IMR-90 (cell line): ENCODE measurements around the gene FCHSD2. TPM values are rescaled to one million over a fixed set of nuclear protein-coding genes. Genes with fewer than 3 reads are reported as not detected.

Source experiments
- ATAC-seq: fragments of 200-7000 bp; cut with Tn5 transposase; 2 replicates; pipeline ENCODE4 v1.9.1; 2020; ENCODE audit warnings: low read depth, mild to moderate bottlenecking, moderate library complexity
- BruUV-seq: library from RNA; stranded (reverse); fragments of 400-500 nt; replicated peaks from 2 replicates; lab custom pipeline; 2021; lab: Mats Ljungman, UMichigan
- CTCF ChIA-PET: fragments of 300-600 bp; formaldehyde crosslinking; extraction: SDS; loops from one replicate; lab custom pipeline; 2021; ENCODE audit warnings: antibody characterized with exemption; lab: Yijun Ruan, JAX
- POLR2A ChIA-PET: fragments of 300-600 bp; sonication (Branson Sonifier 250); formaldehyde crosslinking; loops from one replicate; lab custom pipeline; 2022; ENCODE audit warnings: antibody characterized with exemption; ENCODE audit not compliant: unreplicated experiment; lab: Charles Lee
- DNase-seq: peaks from one replicate; pipeline ENCODE4 v3.0.0; 2013
- H2AFZ ChIP-seq: replicated peaks from 2 replicates; pipeline ENCODE3; 2013; ENCODE audit warnings: low read length, mild to moderate bottlenecking; ENCODE audit not compliant: poor library complexity
- H2AK5ac ChIP-seq: 2 replicates; pipeline ENCODE4 v1.6.1; 2013; ENCODE audit warnings: low read depth, low read length, inconsistent platforms
- H2AK9ac ChIP-seq: replicated peaks from 2 replicates; pipeline ENCODE3; 2013; ENCODE audit warnings: mild to moderate bottlenecking, low read depth, low read length, moderate library complexity; ENCODE audit not compliant: poor library complexity
- H2BK120ac ChIP-seq: 2 replicates; pipeline ENCODE4 v1.6.1; 2013; ENCODE audit warnings: low read depth, low read length, inconsistent platforms
- H2BK15ac ChIP-seq: 3 replicates; pipeline ENCODE4 v1.6.1; 2013; ENCODE audit warnings: low read depth, low read length, inconsistent platforms
- H2BK20ac ChIP-seq: 2 replicates; pipeline ENCODE4 v1.6.1; 2013; ENCODE audit warnings: low read depth, mild to moderate bottlenecking, inconsistent platforms, low read length, moderate library complexity
- H2BK5ac ChIP-seq: 2 replicates; pipeline ENCODE4 v1.6.1; 2013; ENCODE audit warnings: mild to moderate bottlenecking, low read depth, low read length, inconsistent platforms; ENCODE audit not compliant: poor library complexity, severe bottlenecking
- H3K14ac ChIP-seq: replicated peaks from 2 replicates; pipeline ENCODE4 v1.6.1; 2013; ENCODE audit warnings: low read depth, low read length, inconsistent platforms
- H3K18ac ChIP-seq: 2 replicates; pipeline ENCODE4 v1.6.1; 2013; ENCODE audit warnings: low read depth, low read length, control low read depth
- H3K23ac ChIP-seq: 2 replicates; pipeline ENCODE4 v1.6.1; 2013; ENCODE audit warnings: low read depth, low read length, inconsistent platforms
- H3K27ac ChIP-seq: 2 replicates; pipeline ENCODE4 v1.5.1; 2013; ENCODE audit warnings: mild to moderate bottlenecking, control low read depth, low read length; ENCODE audit not compliant: insufficient read depth
- H3K27me3 ChIP-seq: 2 replicates; pipeline ENCODE4 v1.6.1; 2013; ENCODE audit warnings: low read length; ENCODE audit not compliant: control insufficient read depth, insufficient read depth
- H3K36me3 ChIP-seq: 2 replicates; pipeline ENCODE4 v1.6.1; 2013; ENCODE audit warnings: low read length, mixed read lengths; ENCODE audit not compliant: control insufficient read depth, insufficient read depth
- H3K4ac ChIP-seq: 2 replicates; pipeline ENCODE4 v1.6.1; 2013; ENCODE audit warnings: low read depth, low read length, inconsistent platforms
- H3K4me1 ChIP-seq: 2 replicates; pipeline ENCODE4 v1.6.1; 2013; ENCODE audit warnings: low read length, mixed read lengths; ENCODE audit not compliant: control insufficient read depth, insufficient read depth
- H3K4me2 ChIP-seq: 2 replicates; pipeline ENCODE4 v1.6.1; 2013; ENCODE audit warnings: low read depth, mild to moderate bottlenecking, control low read depth, low read length, moderate library complexity
- H3K4me3 ChIP-seq: 2 replicates; pipeline ENCODE4 v1.5.1; 2013; ENCODE audit warnings: low read depth, mild to moderate bottlenecking, control low read depth, low read length, moderate library complexity; ENCODE audit not compliant: insufficient read depth
- H3K56ac ChIP-seq: 2 replicates; pipeline ENCODE4 v1.6.1; 2013; ENCODE audit warnings: low read length, inconsistent platforms; ENCODE audit not compliant: insufficient read depth; ENCODE audit errors: extremely low read depth
- H3K79me1 ChIP-seq, 2 experiments: 2 replicates each; pipeline ENCODE4 v1.6.1; 2013; ENCODE audit warnings: low read length in 2 of 2, inconsistent platforms in 1 of 2, low read depth in 1 of 2
- H3K9ac ChIP-seq: 2 replicates; pipeline ENCODE4 v1.6.1; 2013; ENCODE audit warnings: low read depth, low read length, control low read depth
- H3K9me1 ChIP-seq: 2 replicates; pipeline ENCODE4 v1.6.1; 2013; ENCODE audit warnings: low read length, inconsistent platforms; ENCODE audit not compliant: insufficient read depth
- H3K9me3 ChIP-seq: 2 replicates; pipeline ENCODE4 v1.6.1; 2013; ENCODE audit warnings: low read length; ENCODE audit not compliant: control insufficient read depth, insufficient read depth
- H4K20me1 ChIP-seq: 2 replicates; pipeline ENCODE4 v1.6.1; 2013; ENCODE audit warnings: low read length, inconsistent platforms; ENCODE audit not compliant: insufficient read depth
- H4K5ac ChIP-seq: 2 replicates; pipeline ENCODE4 v1.6.1; 2013; ENCODE audit warnings: mild to moderate bottlenecking, low read depth, low read length, control low read depth
- H4K8ac ChIP-seq, 2 experiments: 2 replicates each; pipeline ENCODE4 v1.6.1; 2013; ENCODE audit warnings: low read depth in 2 of 2, low read length in 2 of 2, control low read depth in 1 of 2, inconsistent platforms in 1 of 2
- H4K91ac ChIP-seq: 2 replicates; pipeline ENCODE4 v1.6.1; 2013; ENCODE audit warnings: low read depth, low read length, inconsistent platforms; ENCODE audit not compliant: insufficient read depth
- BHLHE40 ChIP-seq: fragments of 150-350 bp; IDR thresholded peaks from 2 replicates; pipeline ENCODE4 v1.6.1; 2016; ENCODE audit warnings: mild to moderate bottlenecking, low read depth, low read length
- FOS ChIP-seq: fragments of 150-350 bp; IDR thresholded peaks from 2 replicates; pipeline ENCODE4 v1.6.1; 2016; ENCODE audit warnings: low read depth, low read length
- MAFK ChIP-seq: IDR thresholded peaks from 2 replicates; pipeline ENCODE4 v1.6.1; 2012; ENCODE audit warnings: low read depth, low read length, improper control_type of control experiment
- MAZ ChIP-seq: IDR thresholded peaks from 2 replicates; pipeline ENCODE4 v1.6.1; 2012; ENCODE audit warnings: low read depth, mild to moderate bottlenecking, low read length, improper control_type of control experiment, moderate library complexity, borderline replicate concordance
- MXI1 ChIP-seq: IDR thresholded peaks from 2 replicates; pipeline ENCODE4 v1.6.1; 2012; ENCODE audit warnings: low read depth, mild to moderate bottlenecking, low read length, moderate library complexity, borderline replicate concordance
- NFE2L2 ChIP-seq: fragments of 150-350 bp; IDR thresholded peaks from 2 replicates; pipeline ENCODE4 v1.6.1; 2016; ENCODE audit warnings: low read depth, mild to moderate bottlenecking, low read length
- SMC3 ChIP-seq: fragments of 150-350 bp; IDR thresholded peaks from 2 replicates; pipeline ENCODE4 v1.6.1; 2016; ENCODE audit warnings: low read depth, mild to moderate bottlenecking, antibody characterized with exemption, low read length, moderate library complexity
- WGBS, 2 experiments: methylation state at CpG; one replicate each; pipeline versions ENCODE4 v1.1.5 to v1.1.7; 2013; ENCODE audit warnings: missing lambda C conversion rate in 2 of 2; ENCODE audit not compliant: insufficient read length in 1 of 2; ENCODE audit errors: extremely low coverage in 2 of 2; 5-methylcytosine and 5-hydroxymethylcytosine counted together
- dilution Hi-C: fragments of 300-500 bp; cut with HindIII; formaldehyde crosslinking; loops from one replicate; pipeline ENCODE4 v1.14.3; 2018; ENCODE audit warnings: low sequenced_read_pairs; ENCODE audit not compliant: unreplicated experiment
- in situ Hi-C: fragments of 300-500 bp; cut with MboI; formaldehyde crosslinking; loops from 3 replicates; pipeline ENCODE4 v1.14.3; 2019; ENCODE audit warnings: low sequenced_read_pairs, inconsistent platforms, mixed read lengths
- intact Hi-C: fragments of 100-400 bp; cut with micrococcal nuclease; formaldehyde crosslinking; loops from 2 replicates; pipeline ENCODE4 v1.10.0; 2022
- polyA plus RNA-seq, 3 experiments: library from polyadenylated mRNA; depleted of rRNA; stranded (reverse); fragments of >200 nt; gene quantifications; 2 replicates each; pipeline ENCODE4 v1.2.3, GENCODE V29; 2012; ENCODE audit warnings: low replicate concordance in 1 of 3
- total RNA-seq: library from RNA; depleted of rRNA; stranded (reverse); fragments of >200 nt; gene quantifications from 2 replicates; pipeline ENCODE4 v1.2.3, GENCODE V29; 2012
- TF ChIP-seq, protein P1 (sequence below): fragments of 150-350 bp; IDR thresholded peaks from 2 replicates; pipeline ENCODE4 v1.6.1; 2017; ENCODE audit warnings: mild to moderate bottlenecking, antibody characterized with exemption, low read length, low read depth

FCHSD2 gene
- total and polyA plus RNA-seq, 2 of the 4 experiments (the other 2 are of a cell fraction) = 5.9 to 18.7 TPM

DNA sequence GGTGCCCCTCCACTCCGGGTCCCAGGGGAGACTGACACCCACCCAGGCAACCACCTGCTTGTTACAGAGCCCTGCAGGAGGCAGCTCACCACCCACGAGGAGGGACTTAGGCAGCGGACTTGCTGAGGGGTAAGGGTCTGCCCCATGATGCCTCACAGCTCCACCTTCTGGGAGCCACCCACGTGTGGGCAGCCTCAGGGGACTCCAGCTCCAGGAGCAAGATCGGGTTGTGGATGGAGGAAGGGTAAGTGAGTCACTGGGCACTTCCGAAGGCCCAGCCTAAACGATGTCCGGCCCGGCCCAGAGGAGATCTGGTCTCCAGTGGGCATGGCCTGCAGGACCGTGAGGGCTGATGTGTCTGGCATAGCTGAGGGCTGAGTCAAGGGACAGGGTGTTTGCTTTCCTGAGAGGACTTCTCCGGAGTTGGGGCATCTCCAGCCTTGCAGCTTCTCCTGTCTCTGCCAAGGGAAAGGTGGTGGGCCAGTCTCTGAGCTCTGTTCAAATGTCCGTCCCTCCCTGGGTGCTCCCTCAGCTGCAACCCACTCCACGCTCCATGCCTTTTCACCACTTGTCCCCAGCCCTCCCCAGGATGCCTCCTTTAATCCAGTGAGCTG, 43.7 kb upstream of the FCHSD2 start:
- Histone ChIP-seq H3K4me1 (peaks cover 7% of the 10 kb centered on the region), H3K27me3 (peaks cover 1% of the 10 kb centered on the region; the same call in 1 of the 2 replicates), H3K9me3 (no peaks in the 10 kb centered on the region), H2AK5ac (peak overlapping the region; percentile 92; the same call in 1 of the 2 replicates), H3K9me1 (peaks cover 19% of the 10 kb centered on the region), H2AK9ac (peak overlapping the region; percentile 70), H3K27ac (no peak overlapping the region; the same call in 1 of the 2 replicates), H3K4me3 (no peak overlapping the region), H3K79me1 (no peaks in the 10 kb centered on the region), H3K18ac (no peak overlapping the region), H4K20me1 (no peaks in the 10 kb centered on the region), H3K23ac (no peak overlapping the region), H3K4ac (peak overlapping the region; percentile 76), H3K9ac (no peak overlapping the region), H2AFZ (peak overlapping the region; percentile 83), H2BK15ac (peak overlapping the region; percentile 4; the same call in 1 of the 3 replicates), H2BK120ac (peak overlapping the region; percentile 84), H2BK5ac (peak overlapping the region; percentile 60), H4K5ac (peak overlapping the region; percentile 25), H2BK20ac (peak overlapping the region; percentile 90), H3K14ac (peak overlapping the region; percentile 84; the same call in 1 of the 2 replicates), H3K36me3 (no peaks in the 10 kb centered on the region), H3K4me2 (no peak overlapping the region; the same call in 1 of the 2 replicates), H3K56ac (no peak overlapping the region), H4K8ac (peak overlapping the region in 1 of 2 experiments; percentile 79; a peak in 2 of 4 replicates), H4K91ac (peak overlapping the region; percentile 58)
- POLR2A ChIA-PET = no interaction called here
- WGBS, 2 experiments = 28% methylated on average over 8 of the region's 13 CpGs; no CpG with 5 or more reads in 1 of the 2 experiments
- DNase-seq (peak; percentile 69), ATAC-seq (peak; percentile 93)
- no peak for TF ChIP-seq NFE2L2
- TF ChIP-seq MXI1 = 0 out of 2 replicates have a peak, but pooled peaks have one; percentile 43
- TF ChIP-seq MAZ = peak; percentile 41; the same call in 1 of the 2 replicates
- TF ChIP-seq, protein P1, sequence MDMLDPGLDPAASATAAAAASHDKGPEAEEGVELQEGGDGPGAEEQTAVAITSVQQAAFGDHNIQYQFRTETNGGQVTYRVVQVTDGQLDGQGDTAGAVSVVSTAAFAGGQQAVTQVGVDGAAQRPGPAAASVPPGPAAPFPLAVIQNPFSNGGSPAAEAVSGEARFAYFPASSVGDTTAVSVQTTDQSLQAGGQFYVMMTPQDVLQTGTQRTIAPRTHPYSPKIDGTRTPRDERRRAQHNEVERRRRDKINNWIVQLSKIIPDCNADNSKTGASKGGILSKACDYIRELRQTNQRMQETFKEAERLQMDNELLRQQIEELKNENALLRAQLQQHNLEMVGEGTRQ = peak; percentile 40
- peak; percentile 76 for TF ChIP-seq BHLHE40
- TF ChIP-seq FOS = peak; percentile 60
- TF ChIP-seq SMC3 = no peak
- no peak for TF ChIP-seq MAFK
- CTCF ChIA-PET = interaction anchor here (0.6 to 6.0 kb wide), 8 partner anchors 9 to 354 kb away, joined by 3 to 34 read pairs (median 3); no protein-coding TSS in a partner anchor
- dilution Hi-C loops = no loop called here
- in situ Hi-C loops = loop anchor here (5.0 kb wide), 1 partner anchor 102 kb away; no protein-coding TSS in a partner anchor
- no TSS peak for BruUV-seq
- intact Hi-C loops = loop anchor here (1.0 kb wide), 2 partner anchors 57 to 104 kb away; no protein-coding TSS in a partner anchor
